Naive thymus-derived CD8-positive, alpha-beta T cell (primary cell): ENCODE data around the gene LZIC. TPM values are rescaled to one million over a fixed set of nuclear protein-coding genes. Genes with fewer than 3 reads are reported as not detected.
"Not testable (repeated sequence)": the region's sequence is repeated elsewhere in the genome, so short reads cannot be mapped to it uniquely, and the experiment has no call there.

Experiments
- ATAC-seq, 2 donors: fragments of 150-1000 bp; cut with Tn5 transposase in 1 of 2; sonication (Bioruptor Pico), chemical (Tn5 transposase) in 1 of 2; 1 replicate in 1 of 2; 2 replicates in 1 of 2; pipeline ENCODE4 v1.10.0; 2021; ENCODE audit warnings: mild to moderate bottlenecking in 2 of 2, moderate library complexity in 2 of 2
- POLR2A ChIA-PET: fragments of 350-600 bp; sonication (Branson Sonifier 250); formaldehyde crosslinking; loops from one replicate; lab custom pipeline; 2021; ENCODE audit warnings: antibody characterized with exemption; lab: Charles Lee
- DNase-seq, 10 donors: peaks; one replicate each; pipeline versions ENCODE4 v3.0.0 to v3.0.0-alpha.2; 2020 to 2022
- H3K27ac Mint-ChIP-seq, 10 donors: one replicate each; pipeline ENCODE4 v1.8.0; 2020 to 2022; ENCODE audit warnings: mild to moderate bottlenecking in 10 of 10, mixed read lengths in 10 of 10, moderate library complexity in 4 of 10, inconsistent platforms in 1 of 10
- H3K27me3 Mint-ChIP-seq, 5 donors: one replicate each; pipeline ENCODE4 v1.8.0; 2021 to 2022; ENCODE audit warnings: mixed read lengths in 5 of 5
- H3K36me3 Mint-ChIP-seq, 3 donors: one replicate each; pipeline ENCODE4 v1.8.0; 2020 to 2022; ENCODE audit warnings: mixed read lengths in 3 of 3, mild to moderate bottlenecking in 2 of 3, inconsistent platforms in 1 of 3
- H3K4me1 Mint-ChIP-seq, 4 donors: one replicate each; pipeline ENCODE4 v1.8.0; 2021 to 2022; ENCODE audit warnings: mixed read lengths in 4 of 4
- H3K4me3 Mint-ChIP-seq, 10 donors: one replicate each; pipeline ENCODE4 v1.8.0; 2020 to 2022; ENCODE audit warnings: mild to moderate bottlenecking in 10 of 10, mixed read lengths in 10 of 10, moderate library complexity in 6 of 10, inconsistent platforms in 1 of 10
- H3K9me3 Mint-ChIP-seq, 9 donors: one replicate each; pipeline ENCODE4 v1.8.0; 2020 to 2022; ENCODE audit warnings: mixed read lengths in 9 of 9, mild to moderate bottlenecking in 3 of 9, inconsistent platforms in 1 of 9, moderate library complexity in 1 of 9
- polyA plus RNA-seq, 3 donors: library from polyadenylated mRNA; unstranded; fragments of 300-500 nt; fragmentation: Illumina TruSeq; gene quantifications; one replicate each; pipeline ENCODE4 v1.2.3, GENCODE V29; 2021
- total RNA-seq, 8 experiments: library from RNA in 2 of 8; stranded (reverse) in 2 of 8; gene quantifications; one replicate each; pipeline ENCODE4 v1.2.3 and lab custom pipeline; 2021 to 2026

LZIC gene
- total and polyA plus RNA-seq, 5 experiments from 2014 or later, result 28.8 to 39.8 (median 34.2) TPM

- ATAC-seq (no peak), DNase-seq (no peak)
- Mint-ChIP-seq H3K4me3 (no peak overlapping the region), H3K9me3 (no peaks in the 10 kb centered on the region), H3K4me1 (peaks cover 0 to 2% (median under 1%) of the 10 kb centered on the region in 4 donors), H3K27ac (peak overlapping the region in 2 of 10 donors; percentile 16 to 60), H3K27me3 (no peaks in the 10 kb centered on the region), H3K36me3 (peaks cover 0 to 70% (median 11%) of the 10 kb centered on the region in 3 donors)
- POLR2A ChIA-PET, result interaction anchor here (1.1 kb wide), 1 partner anchor 11 kb away, joined by 3 read pairs; no protein-coding TSS in a partner anchor
Measured at GRCh38 chr1:9929431-9930385, 13.5 kb downstream of the LZIC start.

GRCh38 chr1:9927259-9927658, 15.9 kb downstream of the LZIC start:
- POLR2A ChIA-PET, result interaction anchor here (0.7 kb wide), 1 partner anchor 10 kb away, joined by 3 read pairs; no protein-coding TSS in a partner anchor
- Mint-ChIP-seq H3K4me1 (no peaks in the 10 kb centered on the region), H3K4me3 (no peak overlapping the region), H3K36me3 (peaks cover 0 to 50% (median 1%) of the 10 kb centered on the region in 3 donors), H3K27ac (peak overlapping the region in 1 of 10 donors; percentile 19), H3K27me3 (no peaks in the 10 kb centered on the region), H3K9me3 (no peaks in the 10 kb centered on the region)
- no peak for DNase-seq
- no peak for ATAC-seq

GRCh38 chr1:9922342-9922741, 20.8 kb downstream of the LZIC start:
- H3K27ac Mint-ChIP-seq, result no peak overlapping the region
- no peak for ATAC-seq
- POLR2A ChIA-PET, result no interaction called here

GRCh38 chr1:9920606-9921005, 22.6 kb downstream of the LZIC start:
- POLR2A ChIA-PET, result no interaction called here
- DNase-seq (no peak), ATAC-seq (no peak)
- Mint-ChIP-seq H3K4me1 (peaks cover 0 to 3% (median 0%) of the 10 kb centered on the region in 4 donors), H3K27ac (no peak overlapping the region), H3K9me3 (no peaks in the 10 kb centered on the region), H3K27me3 (peaks cover 0 to 3% (median 0%) of the 10 kb centered on the region in 5 donors), H3K4me3 (no peak overlapping the region), H3K36me3 (no peaks in the 10 kb centered on the region)

More at GRCh38 chr1:9922342-9922741, 20.8 kb downstream of the LZIC start:
- DNase-seq, result no peak
- Mint-ChIP-seq H3K4me1 (peaks cover 0 to 3% (median 0%) of the 10 kb centered on the region in 4 donors), H3K27me3 (peaks cover 0 to 3% (median 0%) of the 10 kb centered on the region in 5 donors), H3K4me3 (no peak overlapping the region), H3K9me3 (no peaks in the 10 kb centered on the region), H3K36me3 (peaks cover 0 to 9% (median 0%) of the 10 kb centered on the region in 3 donors)

- POLR2A ChIA-PET, result no interaction called here
- H3K4me3 Mint-ChIP-seq, result no peak overlapping the region
- DNase-seq (no peak), ATAC-seq (no peak)
- no peaks in the 10 kb centered on the region for H3K9me3 Mint-ChIP-seq
- no peaks in the 10 kb centered on the region for H3K36me3 Mint-ChIP-seq
- H3K27me3 Mint-ChIP-seq, result peaks cover 0 to 3% (median 0%) of the 10 kb centered on the region in 5 donors
- H3K4me1 Mint-ChIP-seq, result peaks cover 0 to 3% (median 0%) of the 10 kb centered on the region in 4 donors
- H3K27ac Mint-ChIP-seq, result no peak overlapping the region
Measured at GRCh38 chr1:9917901-9918300, 25.3 kb downstream of the LZIC start.

- not testable (repeated sequence) for H3K4me3 Mint-ChIP-seq, H3K27me3 Mint-ChIP-seq, DNase-seq, H3K27ac Mint-ChIP-seq, ATAC-seq, H3K9me3 Mint-ChIP-seq, H3K36me3 Mint-ChIP-seq, H3K4me1 Mint-ChIP-seq
- POLR2A ChIA-PET, result interaction anchor here (0.6 to 0.7 kb wide), 2 partner anchors 260 to 311 kb away, joined by 3 to 7 read pairs; no protein-coding TSS in a partner anchor
Measured at GRCh38 chr1:9917495-9917894, 25.7 kb downstream of the LZIC start.

GRCh38 chr1:9916452-9916851, 26.7 kb downstream of the LZIC start:
- Mint-ChIP-seq H3K4me1 (peaks cover 7 to 10% (median 7%) of the 10 kb centered on the region in 4 donors), H3K4me3 (no peak overlapping the region), H3K27ac (peak overlapping the region in 1 of 10 donors; percentile 52), H3K9me3 (no peaks in the 10 kb centered on the region), H3K36me3 (no peaks in the 10 kb centered on the region), H3K27me3 (peaks cover 0 to 3% (median 0%) of the 10 kb centered on the region in 5 donors)
- ATAC-seq (no peak), DNase-seq (no peak)
- POLR2A ChIA-PET, result interaction anchor here (0.6 to 0.7 kb wide), 4 partner anchors 15 to 132 kb away, joined by 3 to 5 read pairs (median 4); no protein-coding TSS in a partner anchor

GRCh38 chr1:9914610-9914937, 28.6 kb downstream of the LZIC start:
- DNase-seq (no peak), ATAC-seq (no peak)
- H3K27me3 Mint-ChIP-seq, result peaks cover 0 to 3% (median 0%) of the 10 kb centered on the region in 5 donors
- no peak overlapping the region for H3K4me3 Mint-ChIP-seq
- H3K4me1 Mint-ChIP-seq, result peaks cover 10 to 23% (median 15%) of the 10 kb centered on the region in 4 donors
- H3K36me3 Mint-ChIP-seq, result no peaks in the 10 kb centered on the region
- H3K27ac Mint-ChIP-seq, result no peak overlapping the region
- POLR2A ChIA-PET, result interaction anchor here (0.6 kb wide), 1 partner anchor 269 kb away, joined by 4 read pairs; no protein-coding TSS in a partner anchor
- no peaks in the 10 kb centered on the region for H3K9me3 Mint-ChIP-seq

GRCh38 chr1:9912264-9912936, 30.8 kb downstream of the LZIC start:
- peaks cover 21 to 41% (median 30%) of the 10 kb centered on the region in 4 donors for H3K4me1 Mint-ChIP-seq
- H3K9me3 Mint-ChIP-seq, result no peaks in the 10 kb centered on the region
- no peak for ATAC-seq
- no peaks in the 10 kb centered on the region for H3K27me3 Mint-ChIP-seq
- H3K27ac Mint-ChIP-seq, result peak overlapping the region; percentile 45 to 93 (median 76)
- POLR2A ChIA-PET, result no interaction called here
- no peak for DNase-seq
- H3K36me3 Mint-ChIP-seq, result no peaks in the 10 kb centered on the region
- peak overlapping the region; percentile 23 to 86 (median 46) for H3K4me3 Mint-ChIP-seq

- peak overlapping the region; percentile 90 to 99 (median 97) for H3K27ac Mint-ChIP-seq
- POLR2A ChIA-PET, result interaction anchor here (0.6 to 1.2 kb wide), 5 partner anchors 27 to 525 kb away, joined by 4 to 7 read pairs (median 4); no protein-coding TSS in a partner anchor
- H3K4me1 Mint-ChIP-seq, result peaks cover 23 to 42% (median 30%) of the 10 kb centered on the region in 4 donors
- DNase-seq (peak; percentile 100), ATAC-seq (peak; percentile 93 to 94)
- H3K4me3 Mint-ChIP-seq, result peak overlapping the region; percentile 92 to 98 (median 96)
- H3K9me3 Mint-ChIP-seq, result no peaks in the 10 kb centered on the region
- no peaks in the 10 kb centered on the region for H3K36me3 Mint-ChIP-seq
- H3K27me3 Mint-ChIP-seq, result no peaks in the 10 kb centered on the region
Measured at GRCh38 chr1:9910423-9911178, 32.6 kb downstream of the LZIC start.

- Mint-ChIP-seq H3K4me3 (peak within 1 kb of the TSS; percentile 94 to 99 (median 96)), H3K27me3 (no peaks in the 10 kb centered on the region), H3K36me3 (no peaks in the 10 kb centered on the region), H3K4me1 (peaks cover 23 to 42% (median 30%) of the 10 kb centered on the region in 4 donors), H3K9me3 (no peaks in the 10 kb centered on the region), H3K27ac (peak within 1 kb of the TSS; percentile 93 to 99 (median 97))
- peak; percentile 78 for ATAC-seq
- no peak for DNase-seq
- POLR2A ChIA-PET, result interaction anchor here (1.2 kb wide), 1 partner anchor 34 kb away, joined by 4 read pairs; no protein-coding TSS in a partner anchor
Measured at GRCh38 chr1:9910076-9910422, 33.1 kb downstream of the LZIC start, which contains the start of gene CTNNBIP1. CTNNBIP1 (minus strand) TSS chr1:9910269; CDS start chr1:9872064, 38,205 bp downstream.
